GM12878 (cell line): ENCODE measurements around the gene DAAM2.

Source experiments
- CTCF ChIP-seq, 3 experiments: IDR thresholded peaks in 2 of 3; conservative IDR thresholded peaks in 1 of 3; 2 replicates each; pipeline ENCODE4 v1.5.1; 2011; ENCODE audit warnings: low read depth in 3 of 3, low read length in 3 of 3, mild to moderate bottlenecking in 3 of 3, control low read depth in 2 of 3, moderate library complexity in 2 of 3, inconsistent platforms in 1 of 3, mixed read lengths in 1 of 3; ENCODE audit not compliant: control insufficient read depth in 2 of 3, insufficient read depth in 1 of 3; ENCODE audit errors: extremely low read depth in 1 of 3
- FOXK2 ChIP-seq: fragments of 450-650 bp; IDR thresholded peaks from 2 replicates; pipeline ENCODE4 v1.6.1; 2017; ENCODE audit warnings: mild to moderate bottlenecking, moderate library complexity
- HDAC6 ChIP-seq: fragments of 200-600 bp; sonication (generic); IDR thresholded peaks from one replicate; pipeline ENCODE4 v1.8.0; 2017; ENCODE audit warnings: antibody characterized with exemption; ENCODE audit not compliant: unreplicated experiment
- MYC ChIP-seq: IDR thresholded peaks from 2 replicates; pipeline ENCODE4 v1.6.1; 2011; ENCODE audit warnings: mild to moderate bottlenecking, low read length, moderate library complexity, inconsistent platforms; ENCODE audit not compliant: insufficient read depth, insufficient replicate concordance, insufficient read length, severe bottlenecking
- POLR2A ChIP-seq: IDR thresholded peaks from 2 replicates; pipeline ENCODE4 v1.6.1; 2011; ENCODE audit warnings: low read depth, mild to moderate bottlenecking, low read length
- RAD21 ChIP-seq: IDR thresholded peaks from 2 replicates; pipeline ENCODE4 v1.6.1; 2011; ENCODE audit warnings: mild to moderate bottlenecking, low read depth, low read length, moderate library complexity; ENCODE audit not compliant: insufficient read depth
- RFX5 ChIP-seq: IDR thresholded peaks from 2 replicates; pipeline ENCODE4 v1.6.1; 2011; ENCODE audit warnings: low read depth, low read length, improper control_type of control experiment
- YY1 ChIP-seq: IDR thresholded peaks from 2 replicates; pipeline ENCODE4 v1.6.1; 2011; ENCODE audit warnings: low read depth, mild to moderate bottlenecking, low read length

- no peak for TF ChIP-seq FOXK2
- TF ChIP-seq YY1: no peak
- no peak for TF ChIP-seq RFX5
- no peak for TF ChIP-seq CTCF (IDR thresholded peaks at IDR 0.05 in 2 of 3, conservative IDR thresholded peaks at IDR 0.05 in 1 of 3; ENCODE audit: control insufficient read depth in 2 of 3, extremely low read depth in 1 of 3, insufficient read depth in 1 of 3, low read depth in 3 of 3, low read length in 3 of 3)
- TF ChIP-seq RAD21: no peak
- no peak for TF ChIP-seq POLR2A
- no peak for TF ChIP-seq MYC
- no peak for TF ChIP-seq HDAC6
Measured at GRCh38 chr6:39933669-39934130, 141.5 kb downstream of the DAAM2 start.
